ENCODE measurements around the gene CD248.
"Not testable (repeated sequence)": the region's sequence is repeated elsewhere in the genome, so short reads cannot be mapped to it uniquely, and the experiment has no call there.

CD248 gene

DNA sequence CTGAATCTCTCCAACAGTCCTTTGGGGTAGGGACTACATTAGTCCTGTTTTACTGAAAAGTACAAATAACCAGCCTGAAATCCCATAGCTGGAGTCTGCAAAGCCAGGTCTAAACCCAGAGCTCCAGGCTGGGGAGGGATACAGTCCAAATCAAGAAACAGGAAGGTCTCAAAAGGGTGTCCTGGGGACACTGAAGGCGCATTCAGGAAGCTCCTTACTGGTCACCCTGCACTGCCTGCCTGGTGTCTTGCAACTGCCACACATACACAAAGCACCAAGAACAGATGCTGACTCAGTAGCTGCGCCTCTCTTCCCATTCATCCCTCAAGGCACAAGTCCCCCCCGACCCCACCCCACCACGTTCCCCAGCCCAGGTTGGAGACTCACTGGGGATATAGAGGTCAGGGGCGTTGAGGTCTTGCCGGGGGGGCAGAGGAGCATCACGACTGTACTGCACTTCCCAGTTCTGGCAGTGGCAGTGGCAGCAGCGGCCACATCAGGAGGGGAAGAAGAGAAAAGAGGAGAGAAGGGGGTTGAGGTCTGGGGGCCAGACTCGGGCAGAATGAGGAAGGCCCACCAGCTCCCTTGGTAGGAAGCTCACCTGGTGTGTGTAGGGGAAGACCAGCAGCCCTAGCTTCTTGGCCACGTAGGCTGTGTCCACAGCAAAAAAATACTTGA, 29.5 kb downstream of the CD248 start:
- no peak for DNase-seq

DNA sequence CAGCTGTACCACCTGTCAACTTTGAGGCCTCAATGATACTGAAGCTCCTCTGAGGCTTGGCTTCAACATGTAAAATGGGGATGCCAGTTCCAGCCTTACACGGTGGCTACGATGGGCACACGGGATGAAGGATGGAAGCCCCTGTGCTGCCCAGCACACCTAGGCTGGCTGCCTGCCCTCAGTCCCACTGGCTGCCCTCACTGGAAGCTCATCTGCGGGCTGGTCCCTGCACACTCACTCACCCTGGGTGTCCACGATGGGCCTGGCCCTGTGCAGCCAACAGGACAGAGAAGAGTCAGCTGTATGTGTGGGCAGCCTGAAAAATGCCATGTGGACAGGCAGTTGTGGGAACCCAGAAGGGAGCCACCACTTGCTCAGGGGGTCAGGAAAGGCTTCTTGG, 30.1 kb downstream of the CD248 start:
- no peak for DNase-seq

DNA sequence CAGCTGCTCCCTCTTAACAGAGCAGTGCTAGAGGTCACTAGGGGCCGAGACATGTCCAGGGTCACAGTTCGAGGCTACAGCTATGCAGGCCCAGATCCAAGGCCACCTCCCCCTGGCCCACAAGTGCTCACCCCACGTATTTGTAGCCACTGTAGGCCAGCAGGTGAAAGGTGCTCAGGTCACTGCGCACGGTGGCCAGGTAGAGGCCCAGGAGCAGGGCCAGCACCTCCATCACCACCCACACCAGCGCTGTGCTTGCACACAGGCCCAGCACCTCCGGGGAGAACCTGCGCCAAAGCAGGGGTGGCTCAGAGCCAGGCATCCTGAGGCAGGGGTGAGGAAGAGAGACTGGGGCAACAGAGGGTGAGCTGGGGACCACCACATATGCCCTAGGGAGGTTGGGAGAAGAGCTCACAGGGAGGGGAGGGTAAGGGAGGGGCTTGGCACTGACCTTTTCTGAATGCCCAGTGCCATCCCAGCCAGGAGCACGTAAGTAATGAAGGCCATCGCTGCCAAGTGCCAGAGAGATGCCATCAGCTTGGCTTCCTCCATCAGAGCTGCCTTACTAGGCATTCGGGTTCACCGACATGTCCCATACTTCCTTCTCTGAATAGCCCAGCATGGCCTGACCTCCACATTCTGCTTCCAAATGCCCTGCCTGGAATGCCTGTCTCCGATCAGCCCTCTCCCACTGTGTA, 31.4 kb downstream of the CD248 start:
- no peak for DNase-seq

DNA sequence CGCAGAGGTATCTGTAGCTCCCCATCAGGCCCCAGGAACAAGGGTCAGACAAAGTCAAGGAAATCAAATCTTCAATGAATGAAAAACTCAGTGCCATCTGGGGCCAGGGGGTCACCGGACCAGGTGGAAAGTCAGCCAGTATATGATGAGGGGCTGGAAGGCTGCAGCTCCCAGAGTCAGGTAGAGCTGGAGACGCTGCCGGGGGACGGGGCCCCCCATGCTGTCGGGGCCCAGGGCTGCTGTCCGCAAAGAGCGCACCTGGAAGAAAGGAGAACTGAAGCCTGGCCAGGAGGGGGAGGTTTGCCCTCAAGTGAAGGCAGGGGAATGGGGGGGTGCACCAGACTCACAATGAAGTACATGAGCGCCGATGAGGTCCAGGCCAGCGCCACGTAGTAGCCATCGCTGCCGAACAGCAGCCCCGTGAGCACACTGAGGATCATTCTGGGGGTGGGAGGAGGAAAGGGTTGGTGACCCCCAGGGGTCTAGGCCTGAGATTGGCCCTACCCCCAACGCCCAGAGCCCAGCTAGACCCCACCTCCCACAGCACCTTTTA, 32.2 kb downstream of the CD248 start:
- no peak for DNase-seq

DNA sequence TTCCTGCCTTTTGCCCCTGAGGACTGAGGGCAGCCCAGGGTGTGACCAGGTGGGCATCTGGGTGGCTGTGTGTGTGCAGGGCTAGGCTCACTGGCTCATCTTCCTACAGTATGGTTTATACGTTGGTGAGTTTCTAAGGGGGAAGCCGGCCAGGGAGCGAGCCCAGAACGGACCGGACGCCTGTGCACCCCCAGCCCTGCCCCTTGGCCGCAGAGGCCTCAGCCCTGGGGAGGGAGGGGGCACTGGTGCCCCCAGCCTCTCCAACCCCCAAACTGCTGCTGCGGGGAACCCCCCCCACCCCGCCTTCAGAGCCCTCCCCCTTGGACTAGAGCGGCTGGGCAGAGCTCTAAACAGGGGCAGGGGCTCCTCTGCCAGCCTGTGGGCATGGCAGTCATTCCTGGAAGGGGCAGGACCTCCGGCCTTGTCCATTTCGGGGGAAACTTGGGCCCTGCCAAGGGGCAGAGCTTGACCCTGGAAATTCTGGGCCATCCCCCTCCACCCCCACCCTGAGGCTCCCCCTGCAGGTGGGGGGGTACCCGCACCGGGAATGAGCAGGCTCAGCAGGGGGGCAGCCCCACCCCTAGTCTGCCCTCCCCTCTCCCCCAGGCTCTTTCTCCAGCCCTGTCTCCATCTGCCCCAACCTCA, 33.3 kb downstream of the CD248 start:
- DNase-seq = no peak

DNA sequence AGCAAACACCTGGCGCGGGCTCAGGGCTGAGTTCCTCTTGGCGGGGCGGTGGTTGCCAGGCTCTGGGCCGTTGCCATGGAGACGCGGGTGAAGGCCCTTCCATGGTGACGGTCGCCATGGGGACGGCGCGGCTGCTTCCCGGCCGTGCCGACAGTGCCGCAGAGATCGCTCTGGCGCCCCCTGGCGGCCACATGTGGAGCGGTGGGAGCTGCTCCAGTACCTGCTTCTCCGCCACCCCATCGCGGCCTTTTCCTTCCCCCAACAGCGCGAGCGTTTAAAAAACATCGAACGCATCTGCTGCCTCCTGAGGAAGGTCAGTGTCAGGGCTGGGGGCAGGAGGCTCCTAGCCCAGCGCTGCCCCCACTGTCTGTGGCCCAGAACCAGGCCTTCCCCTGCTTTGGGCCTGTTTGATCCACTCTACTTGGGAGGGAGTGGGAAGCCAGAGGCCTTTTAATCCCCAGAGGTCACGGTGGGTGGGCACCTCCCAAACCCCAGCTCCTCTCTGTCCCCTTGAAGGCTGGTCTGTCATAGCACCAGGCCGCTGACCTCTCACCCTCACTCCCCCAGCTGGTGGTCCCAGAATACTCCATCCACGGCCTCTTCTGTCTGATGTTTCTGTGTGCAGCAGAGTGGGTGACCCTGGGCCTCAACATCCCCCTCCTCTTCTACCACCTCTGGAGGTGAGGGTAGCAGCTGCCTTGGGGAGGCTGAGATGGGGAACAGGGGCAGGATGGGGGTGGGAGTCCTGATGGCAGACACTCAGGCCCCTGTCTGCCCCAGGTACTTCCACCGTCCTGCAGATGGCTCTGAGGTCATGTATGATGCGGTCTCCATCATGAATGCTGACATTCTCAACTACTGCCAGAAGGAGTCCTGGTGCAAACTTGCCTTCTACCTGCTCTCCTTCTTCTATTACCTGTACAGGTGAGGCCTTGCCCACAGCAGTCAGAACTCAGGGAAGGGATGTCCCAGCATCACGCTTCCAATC, 34.1 kb downstream of the CD248 start:
- peak; percentile 100 for DNase-seq

DNA sequence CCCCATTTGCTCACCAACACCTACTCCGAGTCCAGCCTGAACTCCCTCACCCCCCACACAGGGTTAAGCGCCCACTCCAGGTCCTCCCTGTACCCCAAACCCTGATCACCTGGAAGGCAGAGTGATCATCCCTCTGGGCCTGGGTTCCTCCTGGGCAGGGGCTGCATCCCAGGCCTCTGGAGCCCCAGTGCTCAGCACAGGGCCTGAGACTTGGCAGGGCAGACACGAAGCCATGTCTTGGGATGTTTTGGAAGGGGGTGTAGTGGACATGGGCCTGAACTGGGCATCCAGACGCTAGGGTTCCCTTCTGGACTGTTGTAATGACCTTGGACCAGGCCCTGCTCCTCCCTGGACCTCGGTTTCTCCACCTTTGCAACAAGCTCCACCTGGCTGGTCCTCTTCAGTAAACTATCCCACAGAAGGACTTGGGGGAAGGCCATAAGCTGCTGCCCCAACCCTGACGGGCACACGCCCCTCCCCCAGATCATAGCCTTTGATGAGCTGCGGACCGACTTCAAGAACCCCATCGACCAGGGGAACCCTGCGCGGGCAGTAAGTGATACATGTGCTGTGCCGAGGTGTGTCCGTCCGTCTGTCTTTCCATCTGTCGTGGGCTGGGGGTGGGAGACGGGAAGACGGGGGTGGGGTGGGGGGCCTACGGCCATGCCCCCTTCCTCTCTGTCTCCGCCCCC, 34.9 kb downstream of the CD248 start:
- DNase-seq = no peak

DNA sequence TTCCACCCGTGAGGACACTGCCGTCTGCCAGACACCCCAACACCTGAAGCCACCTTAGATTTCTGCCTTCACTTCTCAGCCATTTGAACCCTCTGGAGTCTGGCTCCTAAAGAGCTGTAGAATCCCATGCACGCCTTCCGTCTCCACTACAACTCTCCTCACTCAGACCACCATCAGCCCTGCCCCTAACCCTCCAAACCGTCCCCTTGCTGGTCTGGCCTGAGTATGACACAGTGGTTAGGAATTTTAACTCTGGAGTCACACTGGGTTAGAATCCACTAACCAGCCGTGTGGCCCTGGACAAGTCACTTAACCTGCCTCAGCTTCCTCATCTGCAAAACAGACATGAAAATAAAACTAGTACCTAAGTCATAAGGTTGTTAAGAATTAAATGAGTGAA, 35.8 kb downstream of the CD248 start:
- DNase-seq = no peak

DNA sequence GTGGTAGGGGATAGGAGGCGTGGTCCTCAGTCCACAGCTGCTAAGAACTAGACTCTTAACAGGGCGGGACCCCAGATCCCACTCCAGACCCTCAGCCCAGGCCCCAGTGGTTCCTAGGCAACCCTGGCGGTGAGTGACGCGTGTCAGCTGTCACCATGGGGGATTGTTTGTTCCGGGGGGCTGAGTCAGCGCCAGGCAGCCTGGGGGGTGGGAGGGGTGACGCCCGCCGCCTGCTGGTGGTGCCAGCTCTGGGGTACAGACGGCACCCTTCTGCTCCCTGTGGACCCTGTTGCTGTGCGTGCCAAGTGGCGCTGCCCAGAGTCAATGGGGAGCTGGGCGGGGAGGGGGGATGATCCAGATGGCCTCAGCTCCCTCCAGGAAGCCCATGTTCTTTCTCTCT, 36.4 kb downstream of the CD248 start:
- no peak for DNase-seq

DNA sequence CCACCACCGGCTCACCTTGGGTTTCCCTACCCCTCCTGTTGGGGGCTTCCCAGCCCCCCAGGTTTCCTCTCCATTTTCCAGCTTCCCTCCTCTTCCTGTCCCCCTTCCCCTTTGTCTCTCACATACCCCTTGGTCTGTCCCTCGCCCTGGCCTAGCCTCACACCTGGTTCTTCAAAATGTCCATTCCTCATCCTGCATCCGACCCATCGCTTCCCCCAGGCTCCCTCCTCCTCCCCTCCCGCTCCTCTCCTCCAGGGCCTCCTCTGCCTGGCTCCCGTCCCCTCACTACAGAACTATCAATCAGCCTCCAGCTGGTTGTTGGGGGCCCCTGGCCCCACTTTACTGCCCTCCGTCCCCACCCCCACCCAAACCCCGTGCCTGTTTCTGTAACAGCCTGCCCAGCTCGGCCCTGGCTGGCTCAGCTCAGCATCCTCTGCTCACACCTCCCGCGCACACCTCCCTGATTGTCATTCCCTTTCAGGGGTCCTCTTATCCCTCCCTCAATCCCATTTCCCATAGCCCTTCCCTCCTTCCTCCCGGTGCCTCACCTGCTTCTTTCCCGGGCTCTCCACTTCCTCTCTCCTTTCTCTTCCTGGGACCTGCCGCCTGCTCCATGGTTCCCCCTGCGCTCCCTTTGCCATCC, 37.6 kb downstream of the CD248 start:
- DNase-seq = no peak

DNA sequence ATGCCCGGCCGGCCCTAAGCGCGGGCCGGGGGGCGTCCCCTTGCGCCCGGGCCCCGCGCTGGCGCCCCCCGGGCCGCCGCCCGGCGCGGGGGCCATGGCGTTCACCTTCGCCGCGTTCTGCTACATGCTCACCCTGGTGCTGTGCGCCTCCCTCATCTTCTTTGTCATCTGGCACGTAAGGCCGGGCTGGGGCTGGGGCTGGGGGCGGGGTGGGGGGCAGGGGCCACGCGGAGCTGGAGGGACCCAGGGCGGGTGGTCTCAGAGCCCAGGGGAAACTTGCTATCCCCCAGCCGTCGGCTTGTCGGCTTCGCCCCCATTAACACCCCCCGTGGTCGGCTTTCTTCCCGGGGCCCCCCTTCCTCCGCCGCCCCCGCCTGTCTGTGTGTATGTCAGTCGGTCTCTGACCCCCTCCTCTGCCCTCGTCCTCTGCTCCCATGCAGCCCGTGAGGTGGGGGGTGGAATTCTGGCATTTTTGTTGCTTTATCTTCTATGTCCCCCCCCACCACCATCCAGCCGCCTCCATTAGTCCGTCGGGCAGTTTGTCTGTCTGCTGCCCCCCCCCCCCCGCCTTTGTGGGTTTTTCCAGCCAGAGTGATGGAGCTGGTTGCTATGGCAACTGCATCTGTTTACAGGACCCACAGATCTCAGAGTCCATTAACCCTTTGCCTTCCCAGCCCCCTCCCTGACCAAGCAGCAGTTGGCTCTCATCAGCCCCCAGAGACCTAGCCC, 38.3 kb downstream of the CD248 start:
- DNase-seq = peak; percentile 48

DNA sequence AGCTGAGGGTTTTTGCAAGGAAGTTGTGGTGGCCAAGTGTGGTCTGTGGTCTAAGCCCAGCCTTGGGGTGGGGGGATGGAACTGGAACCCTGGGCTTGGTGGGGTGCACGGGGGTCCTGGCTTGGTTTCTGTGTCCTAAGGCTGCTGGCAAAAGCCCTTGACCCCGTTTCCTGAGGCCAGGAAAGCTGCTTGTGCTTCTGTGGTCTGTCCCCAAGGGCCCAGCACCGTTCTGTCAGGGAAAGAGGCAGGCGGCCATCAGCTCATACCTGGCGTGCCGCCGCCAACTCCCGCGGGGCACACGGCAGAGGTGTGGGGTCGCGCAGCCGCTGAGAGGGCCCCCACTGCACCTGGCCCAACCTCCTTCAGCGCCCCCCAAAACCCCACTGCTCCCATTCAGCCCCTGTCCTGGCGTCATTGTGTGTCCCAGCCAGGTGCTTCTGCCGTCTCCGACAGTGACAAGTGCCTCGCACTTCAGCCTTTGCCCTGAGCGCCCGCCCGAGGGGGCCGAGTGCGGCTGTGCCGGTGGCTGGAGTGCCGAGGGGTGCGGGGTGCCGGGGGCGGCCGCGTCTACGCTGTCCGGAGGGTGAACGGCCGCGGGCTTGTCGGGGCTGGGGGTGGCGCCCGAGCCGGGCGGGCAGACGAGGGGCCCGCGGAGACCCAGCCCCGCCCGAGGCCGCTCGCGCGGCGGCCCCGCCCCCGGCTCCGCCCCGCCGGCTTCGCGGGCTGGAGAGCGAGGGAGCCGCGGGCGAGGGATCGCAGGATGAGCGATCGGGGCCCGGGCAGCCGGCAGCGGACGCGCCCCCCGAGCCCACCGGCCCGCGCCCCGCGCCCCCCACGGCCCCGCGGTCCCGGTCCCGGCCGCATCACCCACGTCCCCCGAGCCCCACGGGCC, 39.1 kb downstream of the CD248 start, which contains the start of gene CNIH2:
CNIH2 (plus strand) TSS at position 705 of the 892 bp plus-strand sequence. CDS start 282 bp downstream, outside the sequence.
- DNase-seq = peak; percentile 35

DNA sequence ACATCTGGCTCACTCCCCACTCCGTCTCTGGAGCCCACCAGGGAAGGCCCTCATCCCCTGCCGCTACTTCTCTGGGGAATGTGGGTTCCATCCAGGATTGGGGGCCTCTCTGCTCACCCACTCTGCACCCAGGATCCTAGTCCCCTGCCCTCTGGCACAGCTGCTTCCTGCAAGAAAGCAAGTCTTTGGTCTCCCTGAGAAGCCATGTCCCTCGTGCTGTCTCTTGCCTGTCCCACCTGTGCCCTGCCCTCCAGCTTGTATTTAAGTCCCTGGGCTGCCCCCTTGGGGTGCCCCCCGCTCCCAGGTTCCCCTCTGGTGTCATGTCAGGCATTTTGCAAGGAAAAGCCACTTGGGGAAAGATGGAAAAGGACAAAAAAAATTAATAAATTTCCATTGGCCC, 39.8 kb downstream of the CD248 start:
- DNase-seq = not testable (repeated sequence)

DNA sequence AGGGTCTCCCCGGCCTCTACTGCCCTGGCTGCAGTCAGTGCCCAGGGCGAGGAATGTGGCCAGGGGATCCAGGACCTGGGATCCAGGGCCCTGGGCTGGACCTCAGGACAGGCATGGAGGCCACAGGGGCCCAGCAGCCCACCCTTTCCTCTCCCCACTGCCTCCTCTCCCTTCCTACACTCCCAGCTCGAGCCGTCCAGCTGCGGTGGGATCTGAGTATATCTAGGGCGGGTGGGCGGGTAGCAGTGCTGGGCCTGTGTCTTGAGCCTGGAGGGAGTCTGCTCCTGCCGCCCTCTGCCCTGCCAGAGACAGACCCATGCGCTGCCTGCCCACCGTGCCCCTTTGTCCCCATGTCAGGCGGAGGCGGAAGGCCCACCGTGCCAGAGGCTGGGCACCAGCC, 40.2 kb downstream of the CD248 start:
- DNase-seq = not testable (repeated sequence)

DNA sequence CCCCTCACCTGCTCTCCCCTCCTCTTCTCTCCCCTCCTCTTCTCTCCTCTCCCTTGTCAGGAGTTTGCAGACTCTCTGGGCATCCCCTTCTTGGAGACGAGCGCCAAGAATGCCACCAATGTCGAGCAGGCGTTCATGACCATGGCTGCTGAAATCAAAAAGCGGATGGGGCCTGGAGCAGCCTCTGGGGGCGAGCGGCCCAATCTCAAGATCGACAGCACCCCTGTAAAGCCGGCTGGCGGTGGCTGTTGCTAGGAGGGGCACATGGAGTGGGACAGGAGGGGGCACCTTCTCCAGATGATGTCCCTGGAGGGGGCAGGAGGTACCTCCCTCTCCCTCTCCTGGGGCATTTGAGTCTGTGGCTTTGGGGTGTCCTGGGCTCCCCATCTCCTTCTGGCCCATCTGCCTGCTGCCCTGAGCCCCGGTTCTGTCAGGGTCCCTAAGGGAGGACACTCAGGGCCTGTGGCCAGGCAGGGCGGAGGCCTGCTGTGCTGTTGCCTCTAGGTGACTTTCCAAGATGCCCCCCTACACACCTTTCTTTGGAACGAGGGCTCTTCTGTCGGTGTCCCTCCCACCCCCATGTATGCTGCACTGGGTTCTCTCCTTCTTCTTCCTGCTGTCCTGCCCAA, 40.7 kb downstream of the CD248 start:
- DNase-seq = no peak

DNA sequence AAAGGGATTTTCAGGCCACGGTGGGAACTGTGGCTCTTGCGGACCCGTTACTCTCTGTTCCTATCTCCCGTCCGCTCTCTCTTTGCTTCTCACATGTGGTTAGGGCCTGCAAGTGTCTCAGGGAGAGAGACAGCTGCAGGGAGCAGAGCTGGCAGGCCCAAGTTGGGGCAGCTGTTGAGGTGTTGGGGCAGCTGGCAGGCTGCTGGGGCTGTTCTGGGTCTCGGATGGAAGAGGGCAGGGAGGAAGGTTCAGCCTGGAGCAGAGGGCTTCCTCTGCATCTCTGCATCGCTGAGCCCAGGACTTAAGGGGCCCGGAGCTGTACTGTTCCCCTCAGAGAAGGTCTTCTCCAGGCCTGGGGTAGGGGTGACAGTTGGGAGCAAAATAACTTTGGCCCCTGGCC, 41.4 kb downstream of the CD248 start:
- no peak for DNase-seq

DNA sequence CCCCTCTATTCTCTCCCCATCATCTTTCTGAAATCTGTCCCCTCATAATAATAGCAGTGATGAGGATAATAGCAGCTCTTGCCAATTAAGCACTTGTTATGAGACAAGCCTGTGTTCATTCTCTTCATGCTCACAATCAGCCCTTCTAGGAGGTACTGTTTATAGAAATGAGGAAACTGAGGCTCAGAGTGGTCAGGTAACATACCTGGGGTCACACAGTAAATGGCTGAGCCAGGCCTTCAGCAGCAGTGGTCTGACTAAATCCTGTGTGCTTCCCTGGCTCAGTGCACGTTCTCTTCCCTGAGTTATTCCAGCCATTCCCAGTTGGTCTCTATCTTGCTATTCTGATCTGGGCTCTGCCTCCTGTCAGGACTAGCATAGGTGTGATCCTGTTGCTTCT, 42.6 kb downstream of the CD248 start:
- DNase-seq = no peak

DNA sequence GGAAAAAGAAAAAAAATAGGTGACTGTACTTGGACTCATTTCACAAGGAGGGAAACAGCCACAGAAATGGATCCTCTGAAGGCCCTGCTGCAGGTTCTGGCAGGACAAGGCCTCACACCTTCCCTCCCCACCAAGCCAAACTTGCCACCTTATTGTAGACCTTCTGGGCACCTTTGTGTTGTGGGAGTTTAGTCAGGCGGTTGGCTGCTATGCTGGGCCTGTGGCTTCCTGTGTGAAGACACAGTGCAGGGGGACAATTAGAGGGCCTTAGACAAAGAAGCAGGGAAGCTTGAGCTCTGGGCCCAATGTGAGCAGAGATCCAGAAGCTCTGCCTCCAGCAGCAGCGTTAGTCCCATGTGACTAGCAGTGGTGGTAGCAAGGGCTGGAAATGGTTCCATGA, 44.2 kb downstream of the CD248 start:
- DNase-seq = peak; percentile 39

DNA sequence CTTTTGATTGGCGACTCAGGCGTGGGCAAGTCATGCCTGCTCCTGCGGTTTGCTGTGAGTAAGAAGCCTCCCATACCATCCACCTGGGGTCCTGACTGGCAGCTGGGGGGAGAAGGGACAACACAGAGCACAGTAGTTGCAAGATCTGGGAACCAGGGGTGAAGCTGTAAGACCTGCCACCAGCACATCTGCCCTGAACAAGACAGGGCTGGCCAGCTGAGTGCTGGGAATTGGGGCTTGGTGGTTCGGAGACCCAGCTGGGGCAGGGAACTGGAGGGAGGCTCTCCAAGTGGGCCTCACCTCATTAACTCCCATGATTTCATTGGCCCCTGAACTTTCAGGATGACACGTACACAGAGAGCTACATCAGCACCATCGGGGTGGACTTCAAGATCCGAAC, 45.0 kb downstream of the CD248 start:
- no peak for DNase-seq

Measured in CD4-positive, alpha-beta T cell treated with Interferon gamma for 1 hour (primary cell).